H9 (cell line): ENCODE measurements around the gene RWDD4. TPM values are rescaled to one million over a fixed set of nuclear protein-coding genes. Genes with fewer than 3 reads are reported as not detected.
A peak's percentile ranks its signal among the peaks of the same experiment; 100 is the strongest.

Source experiments
- DNase-seq: peaks from one replicate; pipeline ENCODE4 v3.0.0-alpha.2; 2017
- H2AFZ ChIP-seq: one replicate; pipeline ENCODE4 v1.6.1; 2013; ENCODE audit warnings: mild to moderate bottlenecking, low read length, control low read depth, moderate library complexity
- H2AK5ac ChIP-seq: 2 replicates; pipeline ENCODE4 v1.6.1; 2013; ENCODE audit warnings: low read length, control low read depth, mixed read lengths; ENCODE audit not compliant: insufficient read length
- H2BK120ac ChIP-seq: one replicate; pipeline ENCODE4 v1.6.1; 2013; ENCODE audit warnings: low read depth, mild to moderate bottlenecking, low read length, control low read depth, inconsistent platforms; ENCODE audit not compliant: poor library complexity, severe bottlenecking
- H2BK12ac ChIP-seq: 2 replicates; pipeline ENCODE4 v1.6.1; 2013; ENCODE audit warnings: low read length, control low read depth, mixed read lengths, low read depth; ENCODE audit not compliant: insufficient read length
- H2BK15ac ChIP-seq: 2 replicates; pipeline ENCODE4 v1.6.1; 2013; ENCODE audit warnings: low read depth, low read length, control low read depth
- H2BK20ac ChIP-seq: one replicate; pipeline ENCODE4 v1.6.1; 2013; ENCODE audit warnings: low read depth, mild to moderate bottlenecking, low read length, control low read depth, inconsistent platforms; ENCODE audit not compliant: poor library complexity, severe bottlenecking
- H2BK5ac ChIP-seq: 2 replicates; pipeline ENCODE4 v1.6.1; 2013; ENCODE audit warnings: low read length, control low read depth, mixed read lengths; ENCODE audit not compliant: insufficient read length
- H3K14ac ChIP-seq: 2 replicates; pipeline ENCODE4 v1.6.1; 2013; ENCODE audit warnings: low read length, control low read depth; ENCODE audit not compliant: insufficient read depth
- H3K18ac ChIP-seq: 2 replicates; pipeline ENCODE4 v1.6.1; 2013; ENCODE audit warnings: low read depth, mild to moderate bottlenecking, mixed read lengths, low read length, control low read depth; ENCODE audit not compliant: insufficient read length
- H3K23ac ChIP-seq: 2 replicates; pipeline ENCODE4 v1.6.1; 2013; ENCODE audit warnings: low read length, control low read depth, mixed read lengths, low read depth; ENCODE audit not compliant: insufficient read length
- H3K23me2 ChIP-seq: 2 replicates; pipeline ENCODE4 v1.6.1; 2013; ENCODE audit warnings: low read depth, mild to moderate bottlenecking, mixed read lengths, low read length, control low read depth; ENCODE audit not compliant: insufficient read length, poor library complexity, severe bottlenecking
- H3K27ac ChIP-seq: 2 replicates; pipeline ENCODE4 v1.5.1; 2013; ENCODE audit warnings: low read length, control low read depth, mixed read lengths, low read depth; ENCODE audit not compliant: insufficient read length
- H3K27me3 ChIP-seq: 2 replicates; pipeline ENCODE4 v1.6.1; 2013; ENCODE audit warnings: low read length, control low read depth, inconsistent platforms; ENCODE audit not compliant: insufficient read depth
- H3K4ac ChIP-seq: 2 replicates; pipeline ENCODE4 v1.6.1; 2013; ENCODE audit warnings: low read depth, mild to moderate bottlenecking, control low read depth, inconsistent platforms, low read length, moderate library complexity
- H3K4me1 ChIP-seq: 2 replicates; pipeline ENCODE4 v1.6.1; 2013; ENCODE audit warnings: low read length, control low read depth, inconsistent platforms; ENCODE audit not compliant: insufficient read depth
- H3K4me2 ChIP-seq: 2 replicates; pipeline ENCODE4 v1.6.1; 2013; ENCODE audit warnings: low read length, control low read depth, mixed read lengths; ENCODE audit not compliant: insufficient read length, insufficient read depth
- H3K56ac ChIP-seq: 2 replicates; pipeline ENCODE4 v1.6.1; 2013; ENCODE audit warnings: low read depth, mild to moderate bottlenecking, mixed read lengths, low read length, control low read depth; ENCODE audit not compliant: insufficient read length
- H3K79me1 ChIP-seq: 2 replicates; pipeline ENCODE4 v1.6.1; 2013; ENCODE audit warnings: low read depth, mild to moderate bottlenecking, moderate library complexity, low read length, control low read depth, inconsistent platforms; ENCODE audit not compliant: insufficient read depth, poor library complexity, severe bottlenecking
- H3K79me2 ChIP-seq: 2 replicates; pipeline ENCODE4 v1.6.1; 2013; ENCODE audit warnings: low read length, control low read depth, inconsistent platforms; ENCODE audit not compliant: insufficient read depth
- H3K9ac ChIP-seq: 2 replicates; pipeline ENCODE4 v1.6.1; 2013; ENCODE audit warnings: low read length, control low read depth, mixed read lengths; ENCODE audit not compliant: insufficient read length; ENCODE audit errors: extremely low read depth
- H3K9me3 ChIP-seq: one replicate; pipeline ENCODE4 v1.6.1; 2013; ENCODE audit warnings: low read depth, low read length, inconsistent platforms; ENCODE audit not compliant: control insufficient read depth
- H3T11ph ChIP-seq: one replicate; pipeline ENCODE4 v1.6.1; 2013; ENCODE audit warnings: mild to moderate bottlenecking, low read length, control low read depth, inconsistent platforms
- H4K20me1 ChIP-seq: one replicate; pipeline ENCODE4 v1.6.1; 2013; ENCODE audit not compliant: control insufficient read depth, insufficient read length, insufficient read depth
- H4K5ac ChIP-seq: 2 replicates; pipeline ENCODE4 v1.6.1; 2013; ENCODE audit warnings: low read depth, mild to moderate bottlenecking, mixed read lengths, low read length, control low read depth; ENCODE audit not compliant: insufficient read length
- H4K8ac ChIP-seq: replicated peaks from 2 replicates; pipeline ENCODE4 v1.6.1; 2013; ENCODE audit warnings: low read length, control low read depth, mixed read lengths, low read depth; ENCODE audit not compliant: insufficient read length
- H4K91ac ChIP-seq: 2 replicates; pipeline ENCODE4 v1.6.1; 2013; ENCODE audit warnings: low read depth, mild to moderate bottlenecking, moderate library complexity, mixed read lengths, low read length, control low read depth; ENCODE audit not compliant: insufficient read length
- H3K27ac Mint-ChIP-seq, 3 experiments: 2 replicates in 2 of 3; 3 replicates in 1 of 3; pipeline ENCODE4 v1.8.0; 2020 to 2021; ENCODE audit warnings: mixed read lengths in 3 of 3, mild to moderate bottlenecking in 1 of 3, moderate library complexity in 1 of 3
- H3K27me3 Mint-ChIP-seq: 2 replicates; pipeline ENCODE4 v1.8.0; 2021; ENCODE audit warnings: low read depth, mild to moderate bottlenecking, moderate library complexity, mixed read lengths
- H3K36me3 Mint-ChIP-seq, 3 experiments: 2 replicates in 2 of 3; 3 replicates in 1 of 3; pipeline ENCODE4 v1.8.0; 2020 to 2021; ENCODE audit warnings: low read depth in 3 of 3, mixed read lengths in 3 of 3; ENCODE audit not compliant: insufficient read depth in 1 of 3
- H3K4me1 Mint-ChIP-seq, 2 experiments: 2 replicates each; pipeline ENCODE4 v1.8.0; 2020; ENCODE audit warnings: mixed read lengths in 2 of 2
- H3K4me3 Mint-ChIP-seq, 2 experiments: 2 replicates in 1 of 2; 3 replicates in 1 of 2; pipeline ENCODE4 v1.8.0; 2020 to 2021; ENCODE audit warnings: mild to moderate bottlenecking in 2 of 2, mixed read lengths in 2 of 2, moderate library complexity in 1 of 2
- H3K9me3 Mint-ChIP-seq, 2 experiments: 2 replicates in 1 of 2; 3 replicates in 1 of 2; pipeline ENCODE4 v1.8.0; 2020; ENCODE audit warnings: mild to moderate bottlenecking in 2 of 2, mixed read lengths in 2 of 2, moderate library complexity in 1 of 2
- WGBS: extraction: QIAGEN DNeasy Blood & Tissue Kit; methylation state at CpG from one replicate; pipeline ENCODE4 v1.1.7; 2013; ENCODE audit warnings: missing lambda C conversion rate, low lambda C conversion rate, mixed read lengths; ENCODE audit not compliant: insufficient read length; ENCODE audit errors: extremely low coverage; 5-methylcytosine and 5-hydroxymethylcytosine counted together
- total RNA-seq: library from RNA; stranded (reverse); gene quantifications from 2 replicates; pipeline ENCODE4 v1.2.1, GENCODE V29; 2021
- TF ChIP-seq, protein P1 (sequence below): fragments of 200-600 bp; sonication (generic); conservative IDR thresholded peaks from 3 replicates; pipeline ENCODE4 v1.8.0; 2021; ENCODE audit warnings: antibody characterized with exemption, mild to moderate bottlenecking

The RWDD4 gene
- total RNA-seq, 1 experiment from 2014 or later, result 17.8 TPM

DNA sequence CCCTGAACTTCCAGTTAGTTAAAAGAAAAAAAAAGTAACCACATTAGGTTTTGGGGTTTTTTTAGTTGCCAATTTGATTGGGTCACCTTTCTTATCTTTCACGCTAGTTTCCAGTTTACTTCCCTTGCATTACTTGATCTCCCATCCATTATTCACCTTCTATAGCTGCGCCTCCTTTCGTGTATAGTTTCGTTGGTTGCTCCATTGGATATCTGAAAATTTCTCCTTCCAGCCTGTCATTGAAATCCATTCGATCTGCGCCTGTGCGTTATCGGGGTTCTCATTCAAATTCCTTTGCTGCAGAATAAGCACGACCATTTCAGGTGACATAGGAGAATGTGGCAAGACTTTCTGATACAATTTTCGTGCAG lies 872 bp upstream of the RWDD4 start:
- peaks cover 4% of the 10 kb centered on the region for H3K23me2 ChIP-seq
- peak overlapping the region; percentile 80 for H3K9ac ChIP-seq
- Mint-ChIP-seq H3K4me1 (peaks cover 16 to 17% of the 10 kb centered on the region in 2 experiments), H3K4me3 (peak overlapping the region; percentile 87), H3K27me3 (no peaks in the 10 kb centered on the region), H3K27ac (peak overlapping the region in 2 of 3 experiments; percentile 12 to 92; a peak in 4 of 7 replicates), H3K36me3 (peaks cover 0 to 16% (median 15%) of the 10 kb centered on the region in 3 experiments; a peak in 5 of 7 replicates), H3K9me3 (no peaks in the 10 kb centered on the region)
- H3K4ac ChIP-seq, result no peak overlapping the region
- no peak overlapping the region for H2AK5ac ChIP-seq
- H4K91ac ChIP-seq, result no peak overlapping the region
- no peak overlapping the region for H2BK20ac ChIP-seq
- no peak overlapping the region for H2BK120ac ChIP-seq
- H3K27me3 ChIP-seq, result no peaks in the 10 kb centered on the region
- H4K20me1 ChIP-seq, result no peaks in the 10 kb centered on the region
- H3K56ac ChIP-seq, result no peak overlapping the region
- peak overlapping the region; percentile 11 for H3K27ac ChIP-seq
- TF ChIP-seq, protein P1, sequence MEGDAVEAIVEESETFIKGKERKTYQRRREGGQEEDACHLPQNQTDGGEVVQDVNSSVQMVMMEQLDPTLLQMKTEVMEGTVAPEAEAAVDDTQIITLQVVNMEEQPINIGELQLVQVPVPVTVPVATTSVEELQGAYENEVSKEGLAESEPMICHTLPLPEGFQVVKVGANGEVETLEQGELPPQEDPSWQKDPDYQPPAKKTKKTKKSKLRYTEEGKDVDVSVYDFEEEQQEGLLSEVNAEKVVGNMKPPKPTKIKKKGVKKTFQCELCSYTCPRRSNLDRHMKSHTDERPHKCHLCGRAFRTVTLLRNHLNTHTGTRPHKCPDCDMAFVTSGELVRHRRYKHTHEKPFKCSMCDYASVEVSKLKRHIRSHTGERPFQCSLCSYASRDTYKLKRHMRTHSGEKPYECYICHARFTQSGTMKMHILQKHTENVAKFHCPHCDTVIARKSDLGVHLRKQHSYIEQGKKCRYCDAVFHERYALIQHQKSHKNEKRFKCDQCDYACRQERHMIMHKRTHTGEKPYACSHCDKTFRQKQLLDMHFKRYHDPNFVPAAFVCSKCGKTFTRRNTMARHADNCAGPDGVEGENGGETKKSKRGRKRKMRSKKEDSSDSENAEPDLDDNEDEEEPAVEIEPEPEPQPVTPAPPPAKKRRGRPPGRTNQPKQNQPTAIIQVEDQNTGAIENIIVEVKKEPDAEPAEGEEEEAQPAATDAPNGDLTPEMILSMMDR, result no peak
- H4K5ac ChIP-seq, result no peak overlapping the region
- no peak overlapping the region for H3K14ac ChIP-seq
- DNase-seq, result no peak
- no peak overlapping the region for H3K23ac ChIP-seq
- H2AFZ ChIP-seq, result no peak overlapping the region
- H3K79me1 ChIP-seq, result no peaks in the 10 kb centered on the region
- no CpG with 5 or more reads among the region's 10 CpGs for WGBS
- no peaks in the 10 kb centered on the region for H3K9me3 ChIP-seq
- peak overlapping the region; percentile 73 for H3K4me2 ChIP-seq
- H2BK5ac ChIP-seq, result no peak overlapping the region
- no peak overlapping the region for H2BK15ac ChIP-seq
- H3T11ph ChIP-seq, result no peak overlapping the region
- no peak overlapping the region for H2BK12ac ChIP-seq
- H4K8ac ChIP-seq, result no peak overlapping the region
- peaks cover 4% of the 10 kb centered on the region for H3K79me2 ChIP-seq
- H3K18ac ChIP-seq, result no peak overlapping the region
- H3K4me1 ChIP-seq, result peaks cover 3% of the 10 kb centered on the region; the same call in 1 of the 2 replicates
